ENCODE results near the gene IGFN1. TPM values are rescaled to one million over a fixed set of nuclear protein-coding genes. Genes with fewer than 3 reads are reported as not detected.
A peak's percentile ranks its signal among the peaks of the same experiment; 100 is the strongest.

IGFN1 gene
- total RNA-seq, 1 experiment from 2014 or later = 0.04 TPM

GRCh38 chr1:201149400-201149799 lies 41.2 kb upstream of the IGFN1 start:
- no peak overlapping the region for H2AFZ ChIP-seq (ENCODE audit: low read length)
- CTCF ChIA-PET = interaction anchor here (0.8 to 1.9 kb wide), 4 partner anchors 12 to 80 kb away, joined by 3 to 15 read pairs (median 7); no protein-coding TSS in a partner anchor
- intact Hi-C loops (cut with micrococcal nuclease) = loop anchor here (1.0 kb wide), 3 partner anchors 21 to 74 kb away; no protein-coding TSS in a partner anchor

DNA sequence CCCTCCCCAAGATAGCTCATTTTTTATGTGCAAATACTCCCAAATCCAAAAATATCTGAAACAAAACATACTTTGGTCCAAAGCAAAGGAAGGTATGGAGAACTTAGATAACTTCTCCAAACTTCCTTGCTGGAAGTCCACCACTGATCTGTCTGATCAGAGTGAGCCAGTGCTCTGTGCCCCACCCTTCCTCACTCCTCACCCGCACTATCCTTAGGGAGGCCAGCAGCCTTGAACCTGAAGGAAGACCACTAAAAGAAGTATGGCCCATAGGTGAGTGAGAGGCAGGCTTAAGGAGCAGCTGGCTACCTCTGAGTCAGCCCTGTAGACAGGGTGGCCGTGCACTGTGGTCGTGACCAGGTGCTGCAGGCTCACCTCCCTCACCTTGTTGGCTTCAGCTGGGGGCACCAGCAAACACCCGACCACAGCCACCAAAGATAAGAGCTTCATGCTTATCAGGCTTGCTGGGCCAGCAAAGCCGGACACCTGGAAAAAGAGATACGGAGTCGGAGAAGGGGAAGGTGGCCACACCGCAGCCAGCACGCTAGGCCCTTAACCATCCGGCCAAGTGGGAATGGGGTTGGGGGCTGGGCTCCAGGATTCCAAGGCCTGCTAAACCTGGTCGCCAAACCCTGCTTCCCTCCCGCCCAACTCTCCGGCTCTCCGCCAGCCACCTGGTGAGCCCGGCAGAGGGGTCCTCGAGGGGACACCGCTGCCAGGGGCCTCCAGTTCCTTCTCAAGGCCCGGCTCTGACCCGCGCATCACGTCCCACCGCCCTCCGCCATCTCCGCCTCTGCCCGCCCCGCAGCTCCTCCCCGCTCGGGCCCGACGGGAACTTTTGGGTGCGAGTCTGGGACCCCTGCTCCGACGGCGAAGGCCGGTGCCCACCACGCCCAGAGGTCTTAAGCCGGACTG lies 36.9 kb upstream of the IGFN1 start:
- Histone ChIP-seq H3K27me3 (ENCODE audit: low read length) (no peaks in the 10 kb centered on the region), H3K79me2 (ENCODE audit: low read length) (peaks cover 23% of the 10 kb centered on the region), H3K4me1 (ENCODE audit: insufficient read depth, low read length) (peaks cover 20% of the 10 kb centered on the region), H4K20me1 (ENCODE audit: low read length) (no peaks in the 10 kb centered on the region), H2AFZ (ENCODE audit: low read length) (peak overlapping the region; percentile 77), H3K4me2 (ENCODE audit: low read length) (peak overlapping the region; percentile 88), H3F3A (ENCODE audit: low read length, unreplicated experiment) (no peaks in the 10 kb centered on the region), H3K4me3 (ENCODE audit: low read length) (peak overlapping the region; percentile 72), H3K9me2 (replicated peaks; ENCODE audit: low read length) (no peaks in the 10 kb centered on the region), H3K27ac (ENCODE audit: low read length) (no peak overlapping the region), H3K36me3 (ENCODE audit: low read depth, low read length) (peaks cover 30% of the 10 kb centered on the region), H3K9ac (ENCODE audit: low read length) (peak overlapping the region; percentile 71), H3K9me3 (ENCODE audit: low read length) (no peaks in the 10 kb centered on the region)
- DNase-seq (peak; percentile 37), ATAC-seq (peak; percentile 83)
- ChIA-PET POLR2A (ENCODE audit: unreplicated experiment) (interaction anchor here (0.5 to 1.0 kb wide), 4 partner anchors 12 to 87 kb away, joined by 3 to 7 read pairs (median 4); no protein-coding TSS in a partner anchor), CTCF (interaction anchor here (0.6 to 1.3 kb wide), 6 partner anchors 8 to 295 kb away, joined by 3 to 9 read pairs (median 4); no protein-coding TSS in a partner anchor)
- TF ChIP-seq EZH2phosphoT487 (IDR thresholded peaks at IDR 0.05; ENCODE audit: borderline replicate concordance, low read length) (no peak), EZH2 (IDR thresholded peaks at IDR 0.05; ENCODE audit: low read length, unreplicated experiment) (no peak)
- TF ChIP-seq, protein P1, sequence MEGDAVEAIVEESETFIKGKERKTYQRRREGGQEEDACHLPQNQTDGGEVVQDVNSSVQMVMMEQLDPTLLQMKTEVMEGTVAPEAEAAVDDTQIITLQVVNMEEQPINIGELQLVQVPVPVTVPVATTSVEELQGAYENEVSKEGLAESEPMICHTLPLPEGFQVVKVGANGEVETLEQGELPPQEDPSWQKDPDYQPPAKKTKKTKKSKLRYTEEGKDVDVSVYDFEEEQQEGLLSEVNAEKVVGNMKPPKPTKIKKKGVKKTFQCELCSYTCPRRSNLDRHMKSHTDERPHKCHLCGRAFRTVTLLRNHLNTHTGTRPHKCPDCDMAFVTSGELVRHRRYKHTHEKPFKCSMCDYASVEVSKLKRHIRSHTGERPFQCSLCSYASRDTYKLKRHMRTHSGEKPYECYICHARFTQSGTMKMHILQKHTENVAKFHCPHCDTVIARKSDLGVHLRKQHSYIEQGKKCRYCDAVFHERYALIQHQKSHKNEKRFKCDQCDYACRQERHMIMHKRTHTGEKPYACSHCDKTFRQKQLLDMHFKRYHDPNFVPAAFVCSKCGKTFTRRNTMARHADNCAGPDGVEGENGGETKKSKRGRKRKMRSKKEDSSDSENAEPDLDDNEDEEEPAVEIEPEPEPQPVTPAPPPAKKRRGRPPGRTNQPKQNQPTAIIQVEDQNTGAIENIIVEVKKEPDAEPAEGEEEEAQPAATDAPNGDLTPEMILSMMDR (conservative IDR thresholded peaks at IDR 0.05; ENCODE audit: low read depth, low read length) = no peak
- intact Hi-C loops (cut with micrococcal nuclease) = loop anchor here (1.0 kb wide), 4 partner anchors 17 to 77 kb away; no protein-coding TSS in a partner anchor
- TSS peak; percentile 30 for BruUV-seq (replicated peaks)

More at GRCh38 chr1:201149400-201149799, 41.2 kb upstream of the IGFN1 start:
- POLR2A ChIA-PET (ENCODE audit: unreplicated experiment) = no interaction called here
- BruUV-seq (replicated peaks) = no TSS peak
- Histone ChIP-seq H3K4me1 (ENCODE audit: insufficient read depth, low read length) (peaks cover 15% of the 10 kb centered on the region), H3K9ac (ENCODE audit: low read length) (no peak overlapping the region), H3K4me3 (ENCODE audit: low read length) (no peak overlapping the region), H3F3A (ENCODE audit: low read length, unreplicated experiment) (no peaks in the 10 kb centered on the region), H3K27me3 (ENCODE audit: low read length) (no peaks in the 10 kb centered on the region), H3K9me2 (replicated peaks; ENCODE audit: low read length) (no peaks in the 10 kb centered on the region), H4K20me1 (ENCODE audit: low read length) (no peaks in the 10 kb centered on the region), H3K79me2 (ENCODE audit: low read length) (peaks cover 23% of the 10 kb centered on the region), H3K9me3 (ENCODE audit: low read length) (no peaks in the 10 kb centered on the region), H3K27ac (ENCODE audit: low read length) (no peak overlapping the region), H3K4me2 (ENCODE audit: low read length) (no peak overlapping the region), H3K36me3 (ENCODE audit: low read depth, low read length) (peaks cover 73% of the 10 kb centered on the region)
- ATAC-seq = peak; percentile 48
- TF ChIP-seq, protein P1 (conservative IDR thresholded peaks at IDR 0.05; ENCODE audit: low read depth, low read length) = peak; percentile 99
- TF ChIP-seq EZH2 (IDR thresholded peaks at IDR 0.05; ENCODE audit: low read length, unreplicated experiment) = no peak
- peak; percentile 94 for DNase-seq
